ENCODE measurements around the gene ALB.

DNA sequence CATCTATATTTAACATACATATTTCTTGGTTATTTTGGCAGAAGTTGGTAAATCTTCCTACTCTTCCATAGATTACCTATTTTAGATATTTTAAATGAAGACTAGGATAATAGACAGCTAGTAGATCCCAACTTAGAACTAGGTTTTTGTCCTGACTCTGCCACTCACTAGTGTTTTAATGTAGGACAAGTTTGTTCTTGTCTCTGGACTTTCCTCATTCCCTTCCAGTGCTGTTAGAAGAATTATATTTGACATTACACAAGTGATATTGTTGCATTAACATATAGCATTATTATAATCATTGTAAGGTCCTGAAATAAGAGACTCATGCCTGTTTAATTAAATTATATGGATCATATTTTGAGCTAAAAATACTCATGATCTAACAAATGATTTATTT lies 24.1 kb upstream of the ALB start:
- TF ChIP-seq, protein P1, sequence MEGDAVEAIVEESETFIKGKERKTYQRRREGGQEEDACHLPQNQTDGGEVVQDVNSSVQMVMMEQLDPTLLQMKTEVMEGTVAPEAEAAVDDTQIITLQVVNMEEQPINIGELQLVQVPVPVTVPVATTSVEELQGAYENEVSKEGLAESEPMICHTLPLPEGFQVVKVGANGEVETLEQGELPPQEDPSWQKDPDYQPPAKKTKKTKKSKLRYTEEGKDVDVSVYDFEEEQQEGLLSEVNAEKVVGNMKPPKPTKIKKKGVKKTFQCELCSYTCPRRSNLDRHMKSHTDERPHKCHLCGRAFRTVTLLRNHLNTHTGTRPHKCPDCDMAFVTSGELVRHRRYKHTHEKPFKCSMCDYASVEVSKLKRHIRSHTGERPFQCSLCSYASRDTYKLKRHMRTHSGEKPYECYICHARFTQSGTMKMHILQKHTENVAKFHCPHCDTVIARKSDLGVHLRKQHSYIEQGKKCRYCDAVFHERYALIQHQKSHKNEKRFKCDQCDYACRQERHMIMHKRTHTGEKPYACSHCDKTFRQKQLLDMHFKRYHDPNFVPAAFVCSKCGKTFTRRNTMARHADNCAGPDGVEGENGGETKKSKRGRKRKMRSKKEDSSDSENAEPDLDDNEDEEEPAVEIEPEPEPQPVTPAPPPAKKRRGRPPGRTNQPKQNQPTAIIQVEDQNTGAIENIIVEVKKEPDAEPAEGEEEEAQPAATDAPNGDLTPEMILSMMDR (conservative IDR thresholded peaks at IDR 0.05): no peak
- no peak for TF ChIP-seq ZFX (IDR thresholded peaks at IDR 0.05)
